DMS79 (cell line): ENCODE data around the gene GRIPAP1.

Source experiments
- DNase-seq: peaks from one replicate; lab custom pipeline; 2025; lab: John Stamatoyannopoulos, UW

Gene GRIPAP1

GRCh38 chrX:48923771-48924170, 78.3 kb downstream of the GRIPAP1 start:
- no peak for DNase-seq
